IMR-90 (cell line): ENCODE measurements around the gene HSF2BP. TPM values are rescaled to one million over a fixed set of nuclear protein-coding genes. Genes with fewer than 3 reads are reported as not detected.

Experiments
- ATAC-seq: fragments of 200-7000 bp; cut with Tn5 transposase; 2 replicates; pipeline ENCODE4 v1.9.1; 2020; ENCODE audit warnings: low read depth, mild to moderate bottlenecking, moderate library complexity
- BruUV-seq: library from RNA; stranded (reverse); fragments of 400-500 nt; replicated peaks from 2 replicates; lab custom pipeline; 2021; lab: Mats Ljungman, UMichigan
- CTCF ChIA-PET: fragments of 300-600 bp; formaldehyde crosslinking; extraction: SDS; loops from one replicate; lab custom pipeline; 2021; ENCODE audit warnings: antibody characterized with exemption; lab: Yijun Ruan, JAX
- POLR2A ChIA-PET: fragments of 300-600 bp; sonication (Branson Sonifier 250); formaldehyde crosslinking; loops from one replicate; lab custom pipeline; 2022; ENCODE audit warnings: antibody characterized with exemption; ENCODE audit not compliant: unreplicated experiment; lab: Charles Lee
- DNase-seq: peaks from one replicate; pipeline ENCODE4 v3.0.0; 2013
- H2AFZ ChIP-seq: replicated peaks from 2 replicates; pipeline ENCODE3; 2013; ENCODE audit warnings: low read length, mild to moderate bottlenecking; ENCODE audit not compliant: poor library complexity
- H2AK5ac ChIP-seq: 2 replicates; pipeline ENCODE4 v1.6.1; 2013; ENCODE audit warnings: low read depth, low read length, inconsistent platforms
- H2AK9ac ChIP-seq: replicated peaks from 2 replicates; pipeline ENCODE3; 2013; ENCODE audit warnings: mild to moderate bottlenecking, low read depth, low read length, moderate library complexity; ENCODE audit not compliant: poor library complexity
- H2BK120ac ChIP-seq: 2 replicates; pipeline ENCODE4 v1.6.1; 2013; ENCODE audit warnings: low read depth, low read length, inconsistent platforms
- H2BK15ac ChIP-seq: 3 replicates; pipeline ENCODE4 v1.6.1; 2013; ENCODE audit warnings: low read depth, low read length, inconsistent platforms
- H2BK20ac ChIP-seq: 2 replicates; pipeline ENCODE4 v1.6.1; 2013; ENCODE audit warnings: low read depth, mild to moderate bottlenecking, inconsistent platforms, low read length, moderate library complexity
- H2BK5ac ChIP-seq: 2 replicates; pipeline ENCODE4 v1.6.1; 2013; ENCODE audit warnings: mild to moderate bottlenecking, low read depth, low read length, inconsistent platforms; ENCODE audit not compliant: poor library complexity, severe bottlenecking
- H3K14ac ChIP-seq: replicated peaks from 2 replicates; pipeline ENCODE4 v1.6.1; 2013; ENCODE audit warnings: low read depth, low read length, inconsistent platforms
- H3K18ac ChIP-seq: 2 replicates; pipeline ENCODE4 v1.6.1; 2013; ENCODE audit warnings: low read depth, low read length, control low read depth
- H3K23ac ChIP-seq: 2 replicates; pipeline ENCODE4 v1.6.1; 2013; ENCODE audit warnings: low read depth, low read length, inconsistent platforms
- H3K27ac ChIP-seq: 2 replicates; pipeline ENCODE4 v1.5.1; 2013; ENCODE audit warnings: mild to moderate bottlenecking, control low read depth, low read length; ENCODE audit not compliant: insufficient read depth
- H3K27me3 ChIP-seq: 2 replicates; pipeline ENCODE4 v1.6.1; 2013; ENCODE audit warnings: low read length; ENCODE audit not compliant: control insufficient read depth, insufficient read depth
- H3K36me3 ChIP-seq: 2 replicates; pipeline ENCODE4 v1.6.1; 2013; ENCODE audit warnings: low read length, mixed read lengths; ENCODE audit not compliant: control insufficient read depth, insufficient read depth
- H3K4ac ChIP-seq: 2 replicates; pipeline ENCODE4 v1.6.1; 2013; ENCODE audit warnings: low read depth, low read length, inconsistent platforms
- H3K4me1 ChIP-seq: 2 replicates; pipeline ENCODE4 v1.6.1; 2013; ENCODE audit warnings: low read length, mixed read lengths; ENCODE audit not compliant: control insufficient read depth, insufficient read depth
- H3K4me2 ChIP-seq: 2 replicates; pipeline ENCODE4 v1.6.1; 2013; ENCODE audit warnings: low read depth, mild to moderate bottlenecking, control low read depth, low read length, moderate library complexity
- H3K4me3 ChIP-seq: 2 replicates; pipeline ENCODE4 v1.5.1; 2013; ENCODE audit warnings: low read depth, mild to moderate bottlenecking, control low read depth, low read length, moderate library complexity; ENCODE audit not compliant: insufficient read depth
- H3K56ac ChIP-seq: 2 replicates; pipeline ENCODE4 v1.6.1; 2013; ENCODE audit warnings: low read length, inconsistent platforms; ENCODE audit not compliant: insufficient read depth; ENCODE audit errors: extremely low read depth
- H3K79me1 ChIP-seq, 2 experiments: 2 replicates each; pipeline ENCODE4 v1.6.1; 2013; ENCODE audit warnings: low read length in 2 of 2, inconsistent platforms in 1 of 2, low read depth in 1 of 2
- H3K9ac ChIP-seq: 2 replicates; pipeline ENCODE4 v1.6.1; 2013; ENCODE audit warnings: low read depth, low read length, control low read depth
- H3K9me1 ChIP-seq: 2 replicates; pipeline ENCODE4 v1.6.1; 2013; ENCODE audit warnings: low read length, inconsistent platforms; ENCODE audit not compliant: insufficient read depth
- H3K9me3 ChIP-seq: 2 replicates; pipeline ENCODE4 v1.6.1; 2013; ENCODE audit warnings: low read length; ENCODE audit not compliant: control insufficient read depth, insufficient read depth
- H4K20me1 ChIP-seq: 2 replicates; pipeline ENCODE4 v1.6.1; 2013; ENCODE audit warnings: low read length, inconsistent platforms; ENCODE audit not compliant: insufficient read depth
- H4K5ac ChIP-seq: 2 replicates; pipeline ENCODE4 v1.6.1; 2013; ENCODE audit warnings: mild to moderate bottlenecking, low read depth, low read length, control low read depth
- H4K8ac ChIP-seq, 2 experiments: 2 replicates each; pipeline ENCODE4 v1.6.1; 2013; ENCODE audit warnings: low read depth in 2 of 2, low read length in 2 of 2, control low read depth in 1 of 2, inconsistent platforms in 1 of 2
- H4K91ac ChIP-seq: 2 replicates; pipeline ENCODE4 v1.6.1; 2013; ENCODE audit warnings: low read depth, low read length, inconsistent platforms; ENCODE audit not compliant: insufficient read depth
- BHLHE40 ChIP-seq: fragments of 150-350 bp; IDR thresholded peaks from 2 replicates; pipeline ENCODE4 v1.6.1; 2016; ENCODE audit warnings: mild to moderate bottlenecking, low read depth, low read length
- CEBPB ChIP-seq: IDR thresholded peaks from 2 replicates; pipeline ENCODE4 v1.6.1; 2012; ENCODE audit warnings: low read depth, low read length, improper control_type of control experiment
- FOS ChIP-seq: fragments of 150-350 bp; IDR thresholded peaks from 2 replicates; pipeline ENCODE4 v1.6.1; 2016; ENCODE audit warnings: low read depth, low read length
- MAFK ChIP-seq: IDR thresholded peaks from 2 replicates; pipeline ENCODE4 v1.6.1; 2012; ENCODE audit warnings: low read depth, low read length, improper control_type of control experiment
- POLR2A ChIP-seq: IDR thresholded peaks from 2 replicates; pipeline ENCODE4 v1.6.1; 2012; ENCODE audit warnings: mild to moderate bottlenecking, low read depth, low read length
- RCOR1 ChIP-seq: IDR thresholded peaks from 2 replicates; pipeline ENCODE4 v1.6.1; 2012; ENCODE audit warnings: mild to moderate bottlenecking, low read length, improper control_type of control experiment; ENCODE audit not compliant: insufficient replicate concordance
- USF2 ChIP-seq: fragments of 150-350 bp; IDR thresholded peaks from 2 replicates; pipeline ENCODE4 v1.6.1; 2017; ENCODE audit warnings: mild to moderate bottlenecking, antibody characterized with exemption, low read length, low read depth
- WGBS, 2 experiments: methylation state at CpG; one replicate each; pipeline versions ENCODE4 v1.1.5 to v1.1.7; 2013; ENCODE audit warnings: missing lambda C conversion rate in 2 of 2; ENCODE audit not compliant: insufficient read length in 1 of 2; ENCODE audit errors: extremely low coverage in 2 of 2; 5-methylcytosine and 5-hydroxymethylcytosine counted together
- dilution Hi-C: fragments of 300-500 bp; cut with HindIII; formaldehyde crosslinking; loops from one replicate; pipeline ENCODE4 v1.14.3; 2018; ENCODE audit warnings: low sequenced_read_pairs; ENCODE audit not compliant: unreplicated experiment
- in situ Hi-C: fragments of 300-500 bp; cut with MboI; formaldehyde crosslinking; loops from 3 replicates; pipeline ENCODE4 v1.14.3; 2019; ENCODE audit warnings: low sequenced_read_pairs, inconsistent platforms, mixed read lengths
- intact Hi-C: fragments of 100-400 bp; cut with micrococcal nuclease; formaldehyde crosslinking; loops from 2 replicates; pipeline ENCODE4 v1.10.0; 2022
- polyA plus RNA-seq, 3 experiments: library from polyadenylated mRNA; depleted of rRNA; stranded (reverse); fragments of >200 nt; gene quantifications; 2 replicates each; pipeline ENCODE4 v1.2.3, GENCODE V29; 2012; ENCODE audit warnings: low replicate concordance in 1 of 3
- total RNA-seq: library from RNA; depleted of rRNA; stranded (reverse); fragments of >200 nt; gene quantifications from 2 replicates; pipeline ENCODE4 v1.2.3, GENCODE V29; 2012

Gene HSF2BP
- total and polyA plus RNA-seq, 2 of the 4 experiments (the other 2 are of a cell fraction), result 0.87 to 0.90 TPM

- no peak overlapping the region for H3K23ac ChIP-seq
- WGBS, 2 experiments, result no CpG with 5 or more reads among the region's 9 CpGs
- H4K91ac ChIP-seq, result no peak overlapping the region
- in situ Hi-C loops (no loop called here), intact Hi-C loops (loop anchor here (10.0 kb wide), 1 partner anchor 62 kb away; no protein-coding TSS in a partner anchor), dilution Hi-C loops (no loop called here)
- H2BK15ac ChIP-seq, result no peak overlapping the region
- H3K9me1 ChIP-seq, result peaks cover 16% of the 10 kb centered on the region; the same call in 1 of the 2 replicates
- BruUV-seq, result no TSS peak
- TF ChIP-seq FOS (no peak), BHLHE40 (no peak), USF2 (no peak), POLR2A (no peak), CEBPB (no peak), RCOR1 (no peak), MAFK (no peak)
- no peak overlapping the region for H3K14ac ChIP-seq
- H3K18ac ChIP-seq, result no peak overlapping the region
- H3K56ac ChIP-seq, result no peak overlapping the region
- H2BK5ac ChIP-seq, result no peak overlapping the region
- H2AFZ ChIP-seq, result no peak overlapping the region
- no peak overlapping the region for H2BK120ac ChIP-seq
- H3K9me3 ChIP-seq, result no peaks in the 10 kb centered on the region
- H2AK5ac ChIP-seq, result no peak overlapping the region
- no peak overlapping the region for H4K5ac ChIP-seq
- H3K4me3 ChIP-seq, result no peak overlapping the region
- no peak for ATAC-seq
- ChIA-PET POLR2A (no interaction called here), CTCF (no interaction called here)
- DNase-seq, result no peak
- H3K79me1 ChIP-seq, result peaks cover 45 to 65% of the 10 kb centered on the region in 2 experiments
- H2AK9ac ChIP-seq, result no peak overlapping the region
- no peak overlapping the region for H3K4me2 ChIP-seq
- H3K4ac ChIP-seq, result no peak overlapping the region
- H3K27me3 ChIP-seq, result no peaks in the 10 kb centered on the region
- H4K8ac ChIP-seq, result no peak overlapping the region
- peaks cover 31% of the 10 kb centered on the region for H4K20me1 ChIP-seq
- H3K27ac ChIP-seq, result no peak overlapping the region
- H3K36me3 ChIP-seq, result peaks cover 12% of the 10 kb centered on the region
- H3K9ac ChIP-seq, result no peak overlapping the region
- no peak overlapping the region for H2BK20ac ChIP-seq
- 0 out of 2 replicates have a peak, but pooled peaks cover 2% of the 10 kb centered on the region for H3K4me1 ChIP-seq
These were observed 3.7 kb upstream of the HSF2BP start for GRCh38 chr21:43663033-43663432.
